ENCODE data around the gene CTSG.
"Not testable (repeated sequence)": the region's sequence is repeated elsewhere in the genome, so short reads cannot be mapped to it uniquely, and the experiment has no call there.

CTSG gene

DNA sequence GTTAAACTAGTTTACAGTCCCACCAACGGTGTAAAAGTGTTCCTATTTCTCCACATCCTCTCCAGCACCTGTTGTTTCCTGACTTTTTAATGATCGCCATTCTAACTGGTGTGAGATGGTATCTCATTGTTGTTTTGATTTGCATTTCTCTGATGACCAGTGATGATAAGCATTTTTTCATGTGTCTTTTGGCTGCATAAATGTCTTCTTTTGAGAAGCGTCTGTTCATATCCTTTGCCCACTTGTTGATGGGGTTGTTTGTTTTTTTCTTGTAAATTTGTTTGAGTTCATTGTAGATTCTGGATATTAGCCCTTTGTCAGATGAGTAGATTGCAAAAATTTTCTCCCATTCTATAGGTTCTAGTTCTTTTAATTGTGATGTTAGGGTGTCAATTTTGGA is 8.4 kb upstream of the CTSG start:
- H2AFZ ChIP-seq (ENCODE audit: low read length); H3K14ac ChIP-seq (ENCODE audit: low read length); H3K4me1 ChIP-seq (ENCODE audit: control insufficient read depth in 2 of 2, insufficient read depth in 1 of 2, low read depth in 1 of 2, low read length in 2 of 2); H2BK120ac ChIP-seq (ENCODE audit: low read depth, low read length); H3K4me3 ChIP-seq (ENCODE audit: low read length in 2 of 2); H2BK12ac ChIP-seq (ENCODE audit: low read length); H2BK15ac ChIP-seq (ENCODE audit: low read length); H4K91ac ChIP-seq (ENCODE audit: low read depth, low read length, poor library complexity); H2AK5ac ChIP-seq (ENCODE audit: low read depth, low read length); H3K9ac ChIP-seq (ENCODE audit: low read depth, low read length, poor library complexity); H2BK5ac ChIP-seq (ENCODE audit: low read length); DNase-seq (ENCODE audit: low spot score); H3K4ac ChIP-seq (ENCODE audit: low read length); H3K79me1 ChIP-seq (ENCODE audit: low read depth, low read length); H3K27ac ChIP-seq (replicated peaks; ENCODE audit: low read length); H3K36me3 ChIP-seq (replicated peaks in 1 of 2; ENCODE audit: control insufficient read depth in 2 of 2, insufficient read depth in 2 of 2, low read length in 2 of 2); H3K23ac ChIP-seq (ENCODE audit: low read depth, low read length, poor library complexity); H3K27me3 ChIP-seq (ENCODE audit: control insufficient read depth in 3 of 3, insufficient read depth in 3 of 3, low read depth in 1 of 3, low read length in 3 of 3); H4K8ac ChIP-seq (ENCODE audit: low read depth, low read length); H3K9me3 ChIP-seq (replicated peaks in 1 of 2; ENCODE audit: control insufficient read depth in 2 of 2, insufficient read depth in 1 of 2, low read depth in 1 of 2, low read length in 2 of 2); H3K4me2 ChIP-seq (ENCODE audit: insufficient read depth, low read length, poor library complexity, severe bottlenecking); H3K18ac ChIP-seq (ENCODE audit: low read length): not testable (repeated sequence)
- WGBS, 2 donors (ENCODE audit: extremely low coverage in 2 of 2, insufficient read length in 2 of 2, insufficient replicate concordance in 1 of 2): no CpG with 5 or more reads among the region's 3 CpGs

GRCh38 chr14:24578558-24578957 is 2.5 kb upstream of the CTSG start:
- Histone ChIP-seq H3K23ac (ENCODE audit: low read depth, low read length, poor library complexity) (no peak overlapping the region), H3K4me1 (ENCODE audit: control insufficient read depth in 2 of 2, insufficient read depth in 1 of 2, low read depth in 1 of 2, low read length in 2 of 2) (no peaks in the 10 kb centered on the region), H3K36me3 (replicated peaks in 1 of 2; ENCODE audit: control insufficient read depth in 2 of 2, insufficient read depth in 2 of 2, low read length in 2 of 2) (no peaks in the 10 kb centered on the region), H4K8ac (ENCODE audit: low read depth, low read length) (no peak overlapping the region), H3K4ac (ENCODE audit: low read length) (no peak overlapping the region), H3K18ac (ENCODE audit: low read length) (no peak overlapping the region), H2AK5ac (ENCODE audit: low read depth, low read length) (no peak overlapping the region), H2AFZ (ENCODE audit: low read length) (no peak overlapping the region), H2BK120ac (ENCODE audit: low read depth, low read length) (no peak overlapping the region), H4K91ac (ENCODE audit: low read depth, low read length, poor library complexity) (no peak overlapping the region), H3K14ac (ENCODE audit: low read length) (no peak overlapping the region), H3K27me3 (ENCODE audit: control insufficient read depth in 3 of 3, insufficient read depth in 3 of 3, low read depth in 1 of 3, low read length in 3 of 3) (peaks cover 0 to 5% (median 0%) of the 10 kb centered on the region in 3 experiments), H3K9ac (ENCODE audit: low read depth, low read length, poor library complexity) (no peak overlapping the region), H3K27ac (replicated peaks; ENCODE audit: low read length) (no peak overlapping the region), H2BK15ac (ENCODE audit: low read length) (no peak overlapping the region), H2BK5ac (ENCODE audit: low read length) (no peak overlapping the region), H3K4me2 (ENCODE audit: insufficient read depth, low read length, poor library complexity, severe bottlenecking) (no peak overlapping the region), H3K4me3 (ENCODE audit: low read length in 2 of 2) (no peak overlapping the region), H3K79me1 (ENCODE audit: low read depth, low read length) (no peaks in the 10 kb centered on the region), H3K9me3 (replicated peaks in 1 of 2; ENCODE audit: control insufficient read depth in 2 of 2, insufficient read depth in 1 of 2, low read depth in 1 of 2, low read length in 2 of 2) (peaks cover 0 to 12% of the 10 kb centered on the region in 2 donors), H2BK12ac (ENCODE audit: low read length) (no peak overlapping the region)
- DNase-seq (ENCODE audit: low spot score): no peak
- no CpG with 5 or more reads among the region's 2 CpGs for WGBS, 2 donors (ENCODE audit: extremely low coverage in 2 of 2, insufficient read length in 2 of 2, insufficient replicate concordance in 1 of 2)

GRCh38 chr14:24576771-24577170 is 721 bp upstream of the CTSG start:
- no peak overlapping the region for H2BK12ac ChIP-seq (ENCODE audit: low read length)
- no peak overlapping the region for H3K14ac ChIP-seq (ENCODE audit: low read length)
- no peak overlapping the region for H4K8ac ChIP-seq (ENCODE audit: low read depth, low read length)
- WGBS, 2 donors (ENCODE audit: extremely low coverage in 2 of 2, insufficient read length in 2 of 2, insufficient replicate concordance in 1 of 2): no CpG with 5 or more reads among the region's 5 CpGs
- no peaks in the 10 kb centered on the region for H3K79me1 ChIP-seq (ENCODE audit: low read depth, low read length)
- H2BK15ac ChIP-seq (ENCODE audit: low read length): no peak overlapping the region
- H3K27me3 ChIP-seq (ENCODE audit: control insufficient read depth in 3 of 3, insufficient read depth in 3 of 3, low read depth in 1 of 3, low read length in 3 of 3): peaks cover 0 to 5% (median 0%) of the 10 kb centered on the region in 3 experiments
- no peak overlapping the region for H3K23ac ChIP-seq (ENCODE audit: low read depth, low read length, poor library complexity)
- no peaks in the 10 kb centered on the region for H3K4me1 ChIP-seq (ENCODE audit: control insufficient read depth in 2 of 2, insufficient read depth in 1 of 2, low read depth in 1 of 2, low read length in 2 of 2)
- H2BK120ac ChIP-seq (ENCODE audit: low read depth, low read length): no peak overlapping the region
- no peak overlapping the region for H2BK5ac ChIP-seq (ENCODE audit: low read length)
- H3K4me2 ChIP-seq (ENCODE audit: insufficient read depth, low read length, poor library complexity, severe bottlenecking): no peak overlapping the region
- H3K36me3 ChIP-seq (replicated peaks in 1 of 2; ENCODE audit: control insufficient read depth in 2 of 2, insufficient read depth in 2 of 2, low read length in 2 of 2): no peaks in the 10 kb centered on the region
- no peak overlapping the region for H3K4ac ChIP-seq (ENCODE audit: low read length)
- H3K9me3 ChIP-seq (replicated peaks in 1 of 2; ENCODE audit: control insufficient read depth in 2 of 2, insufficient read depth in 1 of 2, low read depth in 1 of 2, low read length in 2 of 2): peaks cover 0 to 12% of the 10 kb centered on the region in 2 donors
- no peak overlapping the region for H3K27ac ChIP-seq (replicated peaks; ENCODE audit: low read length)
- DNase-seq (ENCODE audit: low spot score): no peak
- no peak overlapping the region for H3K9ac ChIP-seq (ENCODE audit: low read depth, low read length, poor library complexity)
- no peak overlapping the region for H2AK5ac ChIP-seq (ENCODE audit: low read depth, low read length)
- H3K18ac ChIP-seq (ENCODE audit: low read length): no peak overlapping the region
- H2AFZ ChIP-seq (ENCODE audit: low read length): no peak overlapping the region
- no peak overlapping the region for H3K4me3 ChIP-seq (ENCODE audit: low read length in 2 of 2)
- no peak overlapping the region for H4K91ac ChIP-seq (ENCODE audit: low read depth, low read length, poor library complexity)

- peak overlapping the region; percentile 33 for H2AFZ ChIP-seq (ENCODE audit: low read length)
- peaks cover 0 to 5% (median 0%) of the 10 kb centered on the region in 3 experiments for H3K27me3 ChIP-seq (ENCODE audit: control insufficient read depth in 3 of 3, insufficient read depth in 3 of 3, low read depth in 1 of 3, low read length in 3 of 3)
- H3K9ac ChIP-seq (ENCODE audit: low read depth, low read length, poor library complexity): no peak overlapping the region
- H3K9me3 ChIP-seq (replicated peaks in 1 of 2; ENCODE audit: control insufficient read depth in 2 of 2, insufficient read depth in 1 of 2, low read depth in 1 of 2, low read length in 2 of 2): peaks cover 0 to 8% of the 10 kb centered on the region in 2 donors
- H3K27ac ChIP-seq (replicated peaks; ENCODE audit: low read length): no peak overlapping the region
- H3K4me2 ChIP-seq (ENCODE audit: insufficient read depth, low read length, poor library complexity, severe bottlenecking): no peak overlapping the region
- H3K36me3 ChIP-seq (replicated peaks in 1 of 2; ENCODE audit: control insufficient read depth in 2 of 2, insufficient read depth in 2 of 2, low read length in 2 of 2): no peaks in the 10 kb centered on the region
- H3K4me3 ChIP-seq (ENCODE audit: low read length in 2 of 2): no peak overlapping the region
- H3K14ac ChIP-seq (ENCODE audit: low read length): peak overlapping the region; percentile 6
- H2AK5ac ChIP-seq (ENCODE audit: low read depth, low read length): no peak overlapping the region
- H3K18ac ChIP-seq (ENCODE audit: low read length): no peak overlapping the region
- H3K23ac ChIP-seq (ENCODE audit: low read depth, low read length, poor library complexity): peak overlapping the region; percentile 39
- no CpG with 5 or more reads among the region's 27 CpGs for WGBS, 2 donors (ENCODE audit: extremely low coverage in 2 of 2, insufficient read length in 2 of 2, insufficient replicate concordance in 1 of 2)
- H2BK12ac ChIP-seq (ENCODE audit: low read length): no peak overlapping the region
- peak overlapping the region; percentile 43 for H4K91ac ChIP-seq (ENCODE audit: low read depth, low read length, poor library complexity)
- H4K8ac ChIP-seq (ENCODE audit: low read depth, low read length): no peak overlapping the region
- no peak overlapping the region for H3K4ac ChIP-seq (ENCODE audit: low read length)
- DNase-seq (ENCODE audit: low spot score): no peak
- peak overlapping the region; percentile 47 for H2BK5ac ChIP-seq (ENCODE audit: low read length)
- H3K4me1 ChIP-seq (ENCODE audit: control insufficient read depth in 2 of 2, insufficient read depth in 1 of 2, low read depth in 1 of 2, low read length in 2 of 2): no peaks in the 10 kb centered on the region
- H2BK15ac ChIP-seq (ENCODE audit: low read length): no peak overlapping the region
- no peak overlapping the region for H2BK120ac ChIP-seq (ENCODE audit: low read depth, low read length)
- H3K79me1 ChIP-seq (ENCODE audit: low read depth, low read length): no peaks in the 10 kb centered on the region
Measured at GRCh38 chr14:24574206-24574774, 1.8 kb downstream of the CTSG start.

All from neuronal stem cell (in vitro differentiated cells).